Neutrophil (primary cell): ENCODE measurements around the gene RING1.

Source experiments
- H3K27ac ChIP-seq: fragments of 200-600 bp; sonication (generic); 2 replicates; pipeline ENCODE4 v1.5.1; 2016; ENCODE audit warnings: mild to moderate bottlenecking, moderate library complexity
- H3K27me3 ChIP-seq: fragments of 200-600 bp; sonication (generic); 2 replicates; pipeline ENCODE4 v1.6.0; 2016; ENCODE audit warnings: mild to moderate bottlenecking
- H3K36me3 ChIP-seq: fragments of 200-600 bp; sonication (generic); 2 replicates; pipeline ENCODE4 v1.5.1; 2017
- H3K4me1 ChIP-seq, 2 experiments: fragments of 200-600 bp in 1 of 2; sonication (generic) in 1 of 2; 1 replicate in 1 of 2; 2 replicates in 1 of 2; pipeline versions ENCODE4 v1.5.1 to v1.6.1; 2013 to 2016; ENCODE audit warnings: low read depth in 1 of 2, low read length in 1 of 2, mild to moderate bottlenecking in 1 of 2, moderate library complexity in 1 of 2; ENCODE audit not compliant: control insufficient read depth in 1 of 2, insufficient read depth in 1 of 2
- H3K4me3 ChIP-seq, 2 experiments: fragments of 200-600 bp in 1 of 2; sonication (generic) in 1 of 2; 1 replicate in 1 of 2; 2 replicates in 1 of 2; pipeline ENCODE4 v1.5.1; 2013 to 2016; ENCODE audit warnings: low read depth in 1 of 2, low read length in 1 of 2, mild to moderate bottlenecking in 1 of 2, moderate library complexity in 1 of 2
- H3K9me3 ChIP-seq: fragments of 200-600 bp; sonication (generic); 2 replicates; pipeline ENCODE4 v1.5.1; 2016
- CTCF ChIP-seq: fragments of 200-600 bp; sonication (generic); IDR thresholded peaks from 2 replicates; pipeline ENCODE4 v1.5.1; 2016; ENCODE audit warnings: antibody characterized with exemption

Gene RING1

GRCh38 chr6:33175436-33176069 lies 32.7 kb upstream of the RING1 start:
- no peaks in the 10 kb centered on the region for H3K4me1 ChIP-seq
- TF ChIP-seq CTCF: no peak
- peaks cover 11% of the 10 kb centered on the region for H3K27me3 ChIP-seq
- H3K9me3 ChIP-seq: no peaks in the 10 kb centered on the region
- no peaks in the 10 kb centered on the region for H3K36me3 ChIP-seq
- H3K4me3 ChIP-seq: no peak overlapping the region
- no peak overlapping the region for H3K27ac ChIP-seq

GRCh38 chr6:33176906-33177305 lies 31.4 kb upstream of the RING1 start:
- H3K9me3 ChIP-seq: no peaks in the 10 kb centered on the region
- TF ChIP-seq CTCF: no peak
- H3K27me3 ChIP-seq: peaks cover 11% of the 10 kb centered on the region
- H3K4me1 ChIP-seq: no peaks in the 10 kb centered on the region
- H3K36me3 ChIP-seq: no peaks in the 10 kb centered on the region
- no peak overlapping the region for H3K27ac ChIP-seq
- H3K4me3 ChIP-seq: no peak overlapping the region

GRCh38 chr6:33177552-33178446 lies 30.5 kb upstream of the RING1 start:
- H3K27me3 ChIP-seq: peaks cover 11% of the 10 kb centered on the region
- TF ChIP-seq CTCF: no peak

GRCh38 chr6:33178755-33179475 lies 29.4 kb upstream of the RING1 start:
- Histone ChIP-seq H3K36me3 (no peaks in the 10 kb centered on the region), H3K27me3 (peaks cover 11% of the 10 kb centered on the region), H3K4me3 (no peak overlapping the region), H3K27ac (no peak overlapping the region), H3K4me1 (peaks cover 5 to 12% of the 10 kb centered on the region in 2 experiments), H3K9me3 (no peaks in the 10 kb centered on the region)
- TF ChIP-seq CTCF: no peak

More at GRCh38 chr6:33177552-33178446, 30.5 kb upstream of the RING1 start:
- Histone ChIP-seq H3K9me3 (no peaks in the 10 kb centered on the region), H3K4me3 (no peak overlapping the region), H3K36me3 (no peaks in the 10 kb centered on the region), H3K27ac (no peak overlapping the region), H3K4me1 (peaks cover 0 to under 1% of the 10 kb centered on the region in 2 experiments)

GRCh38 chr6:33181141-33181540 lies 27.2 kb upstream of the RING1 start:
- Histone ChIP-seq H3K9me3 (no peaks in the 10 kb centered on the region), H3K36me3 (no peaks in the 10 kb centered on the region), H3K27ac (no peak overlapping the region), H3K4me3 (no peak overlapping the region), H3K4me1 (peaks cover 5 to 14% of the 10 kb centered on the region in 2 experiments), H3K27me3 (peaks cover 11% of the 10 kb centered on the region)
- no peak for TF ChIP-seq CTCF
